Activated B cell treated with CpG ODN at 0.5 μM for 24 hours (primary cell): Measurements from ENCODE around the gene ATP6V1G1. TPM values are rescaled to one million over a fixed set of nuclear protein-coding genes. Genes with fewer than 3 reads are reported as not detected.

Source experiments
- ATAC-seq: fragments of 200-7000 bp; cut with Tn5 transposase; one replicate; pipeline ENCODE4 v1.10.0; 2021; ENCODE audit warnings: low read depth, mild to moderate bottlenecking, moderate library complexity
- CTCF ChIA-PET: fragments of 350-600 bp; sonication (Branson Sonifier 250); formaldehyde crosslinking; loops from one replicate; lab custom pipeline; 2021; ENCODE audit warnings: antibody characterized with exemption; lab: Charles Lee
- POLR2A ChIA-PET: fragments of 350-600 bp; sonication (Branson Sonifier 250); formaldehyde crosslinking; loops from one replicate; lab custom pipeline; 2021; ENCODE audit warnings: antibody characterized with exemption; lab: Charles Lee
- DNase-seq: peaks from one replicate; pipeline ENCODE4 v3.0.0; 2022
- H3K27ac Mint-ChIP-seq: one replicate; pipeline ENCODE4 v1.8.0; 2020; ENCODE audit warnings: mixed read lengths
- H3K27me3 Mint-ChIP-seq: one replicate; pipeline ENCODE4 v1.8.0; 2021; ENCODE audit warnings: mixed read lengths
- H3K36me3 Mint-ChIP-seq: one replicate; pipeline ENCODE4 v1.8.0; 2021; ENCODE audit warnings: low read depth, mixed read lengths
- H3K4me1 Mint-ChIP-seq: one replicate; pipeline ENCODE4 v1.8.0; 2021; ENCODE audit warnings: mixed read lengths
- H3K4me3 Mint-ChIP-seq: one replicate; pipeline ENCODE4 v1.8.0; 2020; ENCODE audit warnings: mild to moderate bottlenecking, mixed read lengths
- H3K9me3 Mint-ChIP-seq: one replicate; pipeline ENCODE4 v1.8.0; 2020; ENCODE audit warnings: mixed read lengths
- intact Hi-C: fragments of 100-400 bp; cut with micrococcal nuclease; formaldehyde crosslinking; loops from one replicate; pipeline ENCODE4 v1.15.1; 2024
- total RNA-seq: library from RNA; stranded (reverse); gene quantifications from 2 replicates; pipeline ENCODE4 v1.2.3, GENCODE V29; 2022
- TF ChIP-seq, protein P1 (sequence below): fragments of 200-600 bp; IDR thresholded peaks from one replicate; pipeline ENCODE4 v1.8.0; 2022; ENCODE audit warnings: antibody characterized with exemption, mild to moderate bottlenecking

ATP6V1G1 gene
- 68.4 and 70.2 TPM in 2 replicates for total RNA-seq

DNA sequence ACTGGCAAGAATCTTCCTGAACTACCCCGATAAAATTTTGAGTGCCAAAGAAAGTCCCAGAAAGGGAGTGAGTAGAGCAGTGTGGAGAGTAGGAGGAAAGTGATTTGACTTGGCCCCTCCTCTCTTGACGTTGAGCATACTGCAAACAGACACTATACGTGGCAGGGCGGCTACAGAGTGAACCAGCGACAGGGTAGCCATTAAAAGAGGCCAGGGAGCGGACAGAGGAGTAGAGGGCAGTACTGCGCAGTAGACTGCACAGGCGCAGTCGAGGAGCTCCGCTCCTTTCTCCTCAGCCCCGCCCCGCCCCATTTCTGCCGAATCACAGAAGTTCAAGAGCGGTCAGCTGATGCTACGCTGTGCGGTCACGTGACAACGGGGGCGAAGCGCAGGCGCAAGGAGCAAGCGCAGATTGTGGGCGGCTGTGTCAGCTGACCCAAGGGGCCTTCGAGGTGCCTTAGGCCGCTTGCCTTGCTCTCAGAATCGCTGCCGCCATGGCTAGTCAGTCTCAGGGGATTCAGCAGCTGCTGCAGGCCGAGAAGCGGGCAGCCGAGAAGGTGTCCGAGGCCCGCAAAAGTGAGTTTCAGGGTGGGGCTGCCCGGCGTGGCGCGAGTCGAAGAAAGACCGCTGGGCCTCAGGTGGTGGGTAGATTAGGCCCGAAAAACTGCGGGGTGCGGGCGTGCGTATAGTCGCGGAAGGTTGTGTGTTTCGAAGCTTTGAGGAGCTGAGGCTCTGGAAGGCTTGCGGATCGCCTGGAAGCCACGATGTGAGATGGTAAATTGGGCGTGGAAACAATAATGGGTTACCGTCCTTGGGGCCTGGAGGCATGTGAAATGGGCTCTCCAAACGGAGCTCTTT, at the start of gene ATP6V1G1:
TSS of gene ATP6V1G1 (plus strand) at position 425 of the 858 bp plus-strand sequence. CDS start at position 495, 70 bp downstream.
- H3K27me3 Mint-ChIP-seq: no peaks in the 10 kb centered on the region
- ChIA-PET POLR2A (interaction anchor here (0.5 to 11.7 kb wide), 37 partner anchors 12 to 1366 kb away, joined by 3 to 161 read pairs (median 4); partner anchors contain the start of genes AKNA, FKBP15, SLC31A1 and TMEM268), CTCF (interaction anchor here (0.6 to 7.1 kb wide), 7 partner anchors 10 to 153 kb away, joined by 3 to 136 read pairs (median 3); no protein-coding TSS in a partner anchor)
- H3K4me3 Mint-ChIP-seq: peak within 1 kb of the TSS; percentile 99
- peaks cover 53% of the 10 kb centered on the region for H3K4me1 Mint-ChIP-seq
- no peaks in the 10 kb centered on the region for H3K9me3 Mint-ChIP-seq
- peaks cover 28% of the 10 kb centered on the region for H3K36me3 Mint-ChIP-seq
- peak; percentile 96 for DNase-seq
- H3K27ac Mint-ChIP-seq: peak within 1 kb of the TSS; percentile 99
- ATAC-seq: peak; percentile 93
- intact Hi-C loops: loop anchor here (1.0 to 2.0 kb wide), 9 partner anchors 21 to 427 kb away; partner anchors contain the start of gene TMEM268
- TF ChIP-seq, protein P1, sequence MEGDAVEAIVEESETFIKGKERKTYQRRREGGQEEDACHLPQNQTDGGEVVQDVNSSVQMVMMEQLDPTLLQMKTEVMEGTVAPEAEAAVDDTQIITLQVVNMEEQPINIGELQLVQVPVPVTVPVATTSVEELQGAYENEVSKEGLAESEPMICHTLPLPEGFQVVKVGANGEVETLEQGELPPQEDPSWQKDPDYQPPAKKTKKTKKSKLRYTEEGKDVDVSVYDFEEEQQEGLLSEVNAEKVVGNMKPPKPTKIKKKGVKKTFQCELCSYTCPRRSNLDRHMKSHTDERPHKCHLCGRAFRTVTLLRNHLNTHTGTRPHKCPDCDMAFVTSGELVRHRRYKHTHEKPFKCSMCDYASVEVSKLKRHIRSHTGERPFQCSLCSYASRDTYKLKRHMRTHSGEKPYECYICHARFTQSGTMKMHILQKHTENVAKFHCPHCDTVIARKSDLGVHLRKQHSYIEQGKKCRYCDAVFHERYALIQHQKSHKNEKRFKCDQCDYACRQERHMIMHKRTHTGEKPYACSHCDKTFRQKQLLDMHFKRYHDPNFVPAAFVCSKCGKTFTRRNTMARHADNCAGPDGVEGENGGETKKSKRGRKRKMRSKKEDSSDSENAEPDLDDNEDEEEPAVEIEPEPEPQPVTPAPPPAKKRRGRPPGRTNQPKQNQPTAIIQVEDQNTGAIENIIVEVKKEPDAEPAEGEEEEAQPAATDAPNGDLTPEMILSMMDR: no peak

GRCh38 chr9:114538241-114538640, 49.3 kb upstream of the ATP6V1G1 start:
- no peaks in the 10 kb centered on the region for H3K36me3 Mint-ChIP-seq
- H3K4me3 Mint-ChIP-seq: no peak overlapping the region
- TF ChIP-seq, protein P1: no peak
- H3K9me3 Mint-ChIP-seq: no peaks in the 10 kb centered on the region
- peak; percentile 19 for DNase-seq
- ChIA-PET POLR2A (interaction anchor here (1.0 to 1.2 kb wide), 2 partner anchors 49 to 115 kb away, joined by 5 to 7 read pairs; partner anchors contain the start of gene ATP6V1G1), CTCF (interaction anchor here (0.7 to 5.3 kb wide), 22 partner anchors 9 to 133 kb away, joined by 3 to 89 read pairs (median 4); partner anchors contain the start of gene ATP6V1G1)
- ATAC-seq: peak; percentile 100
- H3K27ac Mint-ChIP-seq: no peak overlapping the region
- intact Hi-C loops: loop anchor here (1.0 to 5.0 kb wide), 7 partner anchors 29 to 115 kb away; partner anchors contain the start of gene ATP6V1G1
- H3K27me3 Mint-ChIP-seq: no peaks in the 10 kb centered on the region
- peaks cover 22% of the 10 kb centered on the region for H3K4me1 Mint-ChIP-seq

GRCh38 chr9:114539701-114540380, 47.7 kb upstream of the ATP6V1G1 start:
- ChIA-PET CTCF (interaction anchor here (0.9 to 5.3 kb wide), 5 partner anchors 11 to 134 kb away, joined by 3 to 89 read pairs (median 9); no protein-coding TSS in a partner anchor), POLR2A (interaction anchor here (0.7 to 2.0 kb wide), 3 partner anchors 48 to 114 kb away, joined by 3 to 8 read pairs (median 4); partner anchors contain the start of gene ATP6V1G1)
- DNase-seq (no peak), ATAC-seq (no peak)
- no peak overlapping the region for H3K4me3 Mint-ChIP-seq
- intact Hi-C loops: loop anchor here (2.0 to 5.0 kb wide), 2 partner anchors 27 to 53 kb away; no protein-coding TSS in a partner anchor
- no peaks in the 10 kb centered on the region for H3K27me3 Mint-ChIP-seq
- TF ChIP-seq, protein P1: no peak
- peaks cover 25% of the 10 kb centered on the region for H3K4me1 Mint-ChIP-seq
- H3K36me3 Mint-ChIP-seq: no peaks in the 10 kb centered on the region
- no peaks in the 10 kb centered on the region for H3K9me3 Mint-ChIP-seq
- H3K27ac Mint-ChIP-seq: no peak overlapping the region

- Mint-ChIP-seq H3K4me1 (peaks cover 14% of the 10 kb centered on the region), H3K36me3 (peaks cover 2% of the 10 kb centered on the region), H3K27me3 (no peaks in the 10 kb centered on the region), H3K27ac (no peak overlapping the region), H3K4me3 (no peak overlapping the region), H3K9me3 (no peaks in the 10 kb centered on the region)
- intact Hi-C loops: no loop called here
- ChIA-PET CTCF (no interaction called here), POLR2A (no interaction called here)
- TF ChIP-seq, protein P1: no peak
- ATAC-seq: no peak
- DNase-seq: no peak
Measured at GRCh38 chr9:114545055-114545454, 42.5 kb upstream of the ATP6V1G1 start.
